Esophagus squamous epithelium (tissue), 5 donors: ENCODE data around the gene TMIE. TPM values are rescaled to one million over a fixed set of nuclear protein-coding genes. Genes with fewer than 3 reads are reported as not detected.
A peak's percentile ranks its signal among the peaks of the same experiment; 100 is the strongest.

Experiments used
- DNase-seq: peaks from one replicate; lab custom pipeline; 2025; lab: John Stamatoyannopoulos, UW
- H3K27ac ChIP-seq, 4 donors: fragments of 200-600 bp; sonication (generic); one replicate each; pipeline ENCODE4 v1.5.1; 2016 to 2019; ENCODE audit warnings: mild to moderate bottlenecking in 1 of 4
- H3K27me3 ChIP-seq, 4 donors: fragments of 200-600 bp; sonication (generic); 1 replicate in 3 of 4; 2 replicates in 1 of 4; pipeline versions ENCODE4 v1.5.1 to v1.6.0; 2017 to 2021; ENCODE audit warnings: antibody characterized with exemption in 1 of 4
- H3K36me3 ChIP-seq, 3 donors: fragments of 200-600 bp; sonication (generic); one replicate each; pipeline ENCODE4 v1.5.1; 2016 to 2019
- H3K4me1 ChIP-seq, 3 donors: fragments of 200-600 bp; sonication (generic); one replicate each; pipeline ENCODE4 v1.5.1; 2017 to 2019
- H3K4me3 ChIP-seq, 4 donors: fragments of 200-600 bp; sonication (generic); 1 replicate in 3 of 4; 2 replicates in 1 of 4; pipeline ENCODE4 v1.5.1; 2016 to 2019; ENCODE audit warnings: mild to moderate bottlenecking in 2 of 4, moderate library complexity in 1 of 4
- H3K9me3 ChIP-seq, 3 donors: fragments of 200-600 bp; sonication (generic); one replicate each; pipeline ENCODE4 v1.5.1; 2016 to 2019
- POLR2A ChIP-seq, 4 donors: fragments of 450-650 bp; IDR thresholded peaks; one replicate each; pipeline ENCODE4 v1.6.1; 2017; ENCODE audit warnings: antibody characterized with exemption in 4 of 4, mild to moderate bottlenecking in 4 of 4, moderate library complexity in 3 of 4
- WGBS, 2 donors: methylation state at CpG; one replicate each; pipeline ENCODE4 v1.1.5; 2018; 5-methylcytosine and 5-hydroxymethylcytosine counted together
- intact Hi-C: fragments of 100-400 bp; cut with DNase I; formaldehyde crosslinking; loops from one replicate; pipeline ENCODE4 v1.15.0; 2022
- total RNA-seq, 4 donors: library from RNA; depleted of rRNA; stranded (reverse); fragments of >200 nt; gene quantifications; one replicate each; pipeline ENCODE4 v1.1.0, GENCODE V29; 2016
- TF ChIP-seq, protein P1 (sequence below), 6 experiments: fragments of 450-650 bp in 4 of 6; fragments of 200-600 bp in 2 of 6; sonication (generic) in 2 of 6; IDR thresholded peaks; one replicate each; pipeline ENCODE4 v1.5.1; 2016 to 2019; ENCODE audit warnings: antibody characterized with exemption in 6 of 6, mild to moderate bottlenecking in 4 of 6, moderate library complexity in 4 of 6
- donor health status: DM: yes; HTN: yes; CAD: no.

Gene TMIE
- total RNA-seq, 4 donors from 2014 or later: 0.18 to 1.1 (median 0.61) TPM

DNA sequence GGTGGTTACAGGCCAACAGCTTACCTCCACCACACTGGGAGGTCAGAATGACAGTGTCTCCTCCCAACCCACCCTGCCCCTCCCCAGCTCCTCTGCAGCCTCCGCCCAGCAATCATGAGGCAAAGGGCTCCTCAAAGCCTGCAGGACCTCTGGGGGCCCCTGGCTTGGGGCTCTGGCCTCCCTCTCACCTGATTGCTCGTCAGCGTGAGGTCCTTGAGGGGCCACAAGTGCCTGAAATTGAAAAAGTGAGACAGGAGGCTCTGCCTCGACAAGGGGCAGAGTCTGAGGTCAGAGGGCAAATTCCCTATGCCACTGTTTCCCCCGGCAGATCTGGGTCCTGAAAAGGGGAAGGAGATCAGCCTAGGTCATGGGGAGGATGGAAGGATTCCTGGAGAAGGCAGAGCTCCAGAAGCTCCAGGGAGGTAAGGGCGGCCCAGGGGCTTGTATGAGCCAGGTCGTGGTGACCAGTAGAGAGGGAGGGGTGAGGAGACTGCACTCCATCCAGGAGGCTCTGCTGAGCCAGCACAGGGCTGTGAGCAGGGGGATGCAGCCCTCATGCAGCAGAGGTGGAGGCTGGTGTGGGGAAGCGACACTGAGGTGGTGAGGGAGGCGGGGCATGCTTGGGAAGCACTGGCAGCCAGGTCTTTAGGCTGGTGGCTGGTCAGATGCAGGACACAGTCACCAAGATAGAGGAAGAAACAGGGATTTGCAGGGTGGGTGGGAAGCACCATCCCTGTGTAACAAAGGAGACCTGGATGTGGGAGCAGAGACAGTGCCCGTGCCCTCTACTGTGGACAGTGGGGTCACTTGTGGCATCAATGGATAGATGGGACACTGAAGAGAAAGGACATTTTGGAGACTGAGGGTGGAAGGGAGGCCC is 27.8 kb upstream of the TMIE start:
- Histone ChIP-seq H3K27ac (no peak overlapping the region), H3K4me1 (peaks cover 0 to 18% (median 0%) of the 10 kb centered on the region in 3 donors), H3K9me3 (no peaks in the 10 kb centered on the region), H3K36me3 (peaks cover 4 to 85% (median 8%) of the 10 kb centered on the region in 3 donors), H3K4me3 (no peak overlapping the region), H3K27me3 (no peaks in the 10 kb centered on the region)
- WGBS, 2 donors: 82 to 90% methylated on average over 5 to 6 of the region's 10 CpGs
- intact Hi-C loops: no loop called here
- DNase-seq: no peak
- TF ChIP-seq POLR2A (IDR thresholded peaks at IDR 0.05): no peak
- TF ChIP-seq, protein P1, sequence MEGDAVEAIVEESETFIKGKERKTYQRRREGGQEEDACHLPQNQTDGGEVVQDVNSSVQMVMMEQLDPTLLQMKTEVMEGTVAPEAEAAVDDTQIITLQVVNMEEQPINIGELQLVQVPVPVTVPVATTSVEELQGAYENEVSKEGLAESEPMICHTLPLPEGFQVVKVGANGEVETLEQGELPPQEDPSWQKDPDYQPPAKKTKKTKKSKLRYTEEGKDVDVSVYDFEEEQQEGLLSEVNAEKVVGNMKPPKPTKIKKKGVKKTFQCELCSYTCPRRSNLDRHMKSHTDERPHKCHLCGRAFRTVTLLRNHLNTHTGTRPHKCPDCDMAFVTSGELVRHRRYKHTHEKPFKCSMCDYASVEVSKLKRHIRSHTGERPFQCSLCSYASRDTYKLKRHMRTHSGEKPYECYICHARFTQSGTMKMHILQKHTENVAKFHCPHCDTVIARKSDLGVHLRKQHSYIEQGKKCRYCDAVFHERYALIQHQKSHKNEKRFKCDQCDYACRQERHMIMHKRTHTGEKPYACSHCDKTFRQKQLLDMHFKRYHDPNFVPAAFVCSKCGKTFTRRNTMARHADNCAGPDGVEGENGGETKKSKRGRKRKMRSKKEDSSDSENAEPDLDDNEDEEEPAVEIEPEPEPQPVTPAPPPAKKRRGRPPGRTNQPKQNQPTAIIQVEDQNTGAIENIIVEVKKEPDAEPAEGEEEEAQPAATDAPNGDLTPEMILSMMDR (IDR thresholded peaks at IDR 0.05): no peak

DNA sequence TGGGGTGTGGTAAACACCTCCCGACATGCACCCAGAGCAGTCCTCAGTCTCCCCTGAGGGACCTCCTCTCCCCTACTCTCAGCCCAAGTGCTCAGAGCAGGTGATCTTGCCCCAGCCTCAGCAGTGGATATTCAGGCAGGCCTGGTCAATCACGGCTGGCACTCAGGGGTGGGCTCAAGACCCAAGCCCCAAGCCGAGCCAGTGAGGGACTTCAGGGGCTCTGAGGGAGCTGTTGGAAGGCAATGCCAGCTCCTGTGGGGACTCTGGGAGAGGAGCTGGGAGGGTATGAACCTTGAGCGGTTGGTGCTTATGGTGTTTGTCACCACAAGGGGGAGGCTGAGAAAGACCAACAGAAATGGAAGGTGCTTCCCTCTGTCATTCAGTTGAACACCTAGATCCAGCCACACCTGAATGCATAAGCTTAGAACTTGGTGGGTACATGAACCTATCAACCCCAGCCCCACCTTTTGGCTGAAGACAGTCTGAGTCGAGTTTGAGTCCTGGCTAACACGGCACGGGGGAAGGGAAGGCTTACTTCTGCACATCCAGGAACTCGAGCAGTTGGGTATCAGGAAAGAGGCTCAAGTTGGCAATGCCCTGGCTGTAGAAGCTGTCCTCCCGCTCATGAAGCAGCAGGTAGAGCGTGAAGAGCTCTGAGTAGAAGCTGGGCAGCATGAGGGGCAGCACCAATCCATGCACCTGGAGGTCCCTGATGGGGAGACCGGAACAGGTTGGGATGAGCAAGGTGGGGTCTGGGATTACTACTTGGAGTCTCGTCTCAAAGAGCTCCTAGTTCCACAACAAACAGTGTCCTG is 27.0 kb upstream of the TMIE start:
- intact Hi-C loops: no loop called here
- H3K27ac ChIP-seq: no peak overlapping the region
- no peak for TF ChIP-seq POLR2A (IDR thresholded peaks at IDR 0.05)
- TF ChIP-seq, protein P1 (IDR thresholded peaks at IDR 0.05): peak in 1 of 6 experiments; percentile 17
- H3K27me3 ChIP-seq: no peaks in the 10 kb centered on the region
- WGBS, 2 donors: 89 to 91% methylated on average over 6 to 9 of the region's 12 CpGs
- H3K4me3 ChIP-seq: no peak overlapping the region
- peaks cover 0 to 18% (median 0%) of the 10 kb centered on the region in 3 donors for H3K4me1 ChIP-seq
- no peaks in the 10 kb centered on the region for H3K9me3 ChIP-seq
- peaks cover 4 to 93% (median 8%) of the 10 kb centered on the region in 3 donors for H3K36me3 ChIP-seq
- DNase-seq: no peak

DNA sequence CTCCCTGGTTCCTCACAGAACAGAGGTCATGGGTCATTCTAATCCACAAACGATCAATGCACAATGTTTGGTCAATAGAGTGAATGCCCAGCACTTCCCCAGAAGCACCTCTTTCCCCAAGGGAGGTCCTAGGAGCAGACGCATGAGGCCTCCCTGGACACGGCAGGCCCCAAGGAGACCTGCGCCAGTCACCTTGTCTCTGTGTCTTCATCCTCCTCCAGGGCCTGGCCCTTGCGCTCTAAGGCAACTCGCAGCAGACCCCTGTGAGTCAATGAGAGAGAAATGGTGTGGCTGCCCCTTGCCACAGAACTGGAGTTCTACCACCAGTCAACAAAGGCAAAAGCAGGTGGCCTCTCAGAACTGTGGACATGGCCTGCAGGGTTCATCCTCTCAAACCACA is 25.8 kb upstream of the TMIE start:
- 67 to 94% methylated on average over 1 to 3 of the region's 6 CpGs for WGBS, 2 donors
- no peak overlapping the region for H3K27ac ChIP-seq
- peaks cover 4 to 100% (median 8%) of the 10 kb centered on the region in 3 donors for H3K36me3 ChIP-seq
- no peaks in the 10 kb centered on the region for H3K9me3 ChIP-seq
- TF ChIP-seq, protein P1 (IDR thresholded peaks at IDR 0.05): no peak
- no peak for TF ChIP-seq POLR2A (IDR thresholded peaks at IDR 0.05)
- H3K4me3 ChIP-seq: no peak overlapping the region
- no peak for DNase-seq
- intact Hi-C loops: no loop called here
- H3K27me3 ChIP-seq: no peaks in the 10 kb centered on the region
- H3K4me1 ChIP-seq: peaks cover 0 to 18% (median 0%) of the 10 kb centered on the region in 3 donors

DNA sequence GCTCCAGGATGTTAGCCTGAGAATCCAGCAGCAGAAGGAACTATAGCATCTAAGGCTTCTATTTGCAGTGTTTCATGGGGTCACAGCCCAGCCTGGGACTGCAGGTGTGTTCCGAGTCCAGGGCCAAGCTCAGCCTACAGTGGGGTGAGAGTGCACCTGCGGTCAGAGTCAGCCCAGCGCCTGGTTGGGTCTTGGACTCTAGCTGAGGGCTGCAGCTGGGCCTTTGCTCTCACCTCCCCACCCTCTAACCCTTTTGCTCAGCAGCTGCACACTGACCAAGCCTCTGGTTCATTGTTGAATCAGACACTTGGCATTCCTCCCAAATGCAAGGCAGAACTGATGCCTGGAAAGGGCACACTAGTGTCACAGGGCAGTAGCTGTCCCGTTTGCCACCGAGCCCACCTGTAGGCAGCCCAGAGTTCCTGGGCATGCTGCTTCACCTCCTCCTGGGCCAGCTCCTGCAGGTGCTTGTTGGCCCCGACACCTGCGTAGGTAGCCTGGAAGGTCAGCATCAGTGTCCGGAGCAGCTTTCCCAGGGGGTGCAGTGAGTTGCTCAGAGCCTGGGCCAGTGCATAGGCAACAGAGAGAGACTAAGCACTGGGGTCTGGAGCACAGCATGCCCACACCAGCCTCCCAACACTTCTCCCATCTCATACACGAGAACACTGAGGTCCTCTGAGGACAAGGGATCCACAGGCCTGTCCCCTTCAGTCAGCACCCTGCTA is 25.2 kb upstream of the TMIE start:
- TF ChIP-seq, protein P1 (IDR thresholded peaks at IDR 0.05): no peak
- TF ChIP-seq POLR2A (IDR thresholded peaks at IDR 0.05): no peak
- H3K4me1 ChIP-seq: peaks cover 0 to 18% (median 0%) of the 10 kb centered on the region in 3 donors
- H3K9me3 ChIP-seq: no peaks in the 10 kb centered on the region
- intact Hi-C loops: no loop called here
- WGBS, 2 donors: 80 to 97% methylated on average over 1 to 6 of the region's 9 CpGs
- no peaks in the 10 kb centered on the region for H3K27me3 ChIP-seq
- no peak overlapping the region for H3K27ac ChIP-seq
- no peak for DNase-seq
- H3K36me3 ChIP-seq: peaks cover 7 to 100% (median 10%) of the 10 kb centered on the region in 3 donors
- H3K4me3 ChIP-seq: no peak overlapping the region
